Testis (tissue), 2 donors: ENCODE measurements around the gene C4BPB.

ENCODE experiments used
- CTCF ChIP-seq, 3 experiments: fragments of 450-650 bp in 2 of 3; fragments of 200-600 bp in 1 of 3; sonication (generic) in 1 of 3; IDR thresholded peaks; one replicate each; pipeline ENCODE4 v1.5.1; 2016 to 2019; ENCODE audit warnings: antibody characterized with exemption in 3 of 3, mild to moderate bottlenecking in 2 of 3, moderate library complexity in 1 of 3
- POLR2A ChIP-seq: fragments of 450-650 bp; IDR thresholded peaks from one replicate; pipeline ENCODE4 v1.6.1; 2017; ENCODE audit warnings: antibody characterized with exemption, mild to moderate bottlenecking, moderate library complexity

GRCh38 chr1:207103892-207104373 lies 15.3 kb downstream of the C4BPB start, which contains the start of gene C4BPA:
- TF ChIP-seq POLR2A (no peak), CTCF (IDR thresholded peaks at IDR 0.05) (no peak)
